Measurements from ENCODE around the gene APOL4. TPM values are rescaled to one million over a fixed set of nuclear protein-coding genes. Genes with fewer than 3 reads are reported as not detected.
A peak's percentile ranks its signal among the peaks of the same experiment; 100 is the strongest.
"Not testable (repeated sequence)": the region's sequence is repeated elsewhere in the genome, so short reads cannot be mapped to it uniquely, and the experiment has no call there.

Gene APOL4
- total RNA-seq, 1 donor from 2014 or later, result 2.0 TPM

DNA sequence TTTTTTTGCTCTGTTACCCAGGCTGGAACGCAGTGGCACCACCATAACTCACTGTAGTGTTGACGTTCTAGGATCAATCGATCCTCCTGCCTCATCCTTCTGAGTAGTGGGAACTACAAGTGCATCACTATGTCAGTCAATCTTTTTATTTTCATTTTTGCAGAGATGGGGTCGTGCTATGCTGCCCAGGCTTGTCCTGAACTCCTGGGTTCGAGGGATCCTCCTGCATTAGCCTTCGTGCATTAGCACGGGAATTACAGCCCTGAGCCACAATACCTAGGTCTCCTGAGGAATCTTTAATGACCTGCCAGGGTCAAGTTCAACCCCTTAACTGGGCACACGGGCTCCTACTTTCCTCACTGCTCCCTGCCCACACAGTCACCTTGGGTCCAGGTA is 45.5 kb downstream of the APOL4 start:
- no peak for DNase-seq (ENCODE audit: low read depth in 2 of 2)

DNA sequence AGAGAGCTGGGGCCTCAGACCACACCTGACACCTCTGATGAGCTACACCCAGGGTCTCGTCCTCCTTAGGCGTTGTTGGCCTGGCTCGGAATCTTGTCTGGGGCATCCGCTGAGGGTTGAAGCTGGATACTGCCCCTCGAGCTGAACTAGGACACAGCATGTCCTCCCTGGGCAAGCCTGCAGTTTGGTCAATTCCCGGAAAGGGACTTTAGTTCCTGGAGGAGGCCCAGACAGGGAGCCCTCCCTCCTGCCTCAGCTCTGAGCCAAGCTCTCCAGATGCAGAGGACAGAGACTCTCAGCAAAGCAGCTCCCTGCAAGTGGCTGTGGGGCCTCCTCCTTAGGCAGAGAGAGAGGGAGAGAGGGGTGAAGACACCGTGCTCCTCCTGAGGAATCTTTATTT is 45.9 kb downstream of the APOL4 start:
- peak; percentile 46 to 74 for DNase-seq (ENCODE audit: low read depth in 2 of 2)

DNA sequence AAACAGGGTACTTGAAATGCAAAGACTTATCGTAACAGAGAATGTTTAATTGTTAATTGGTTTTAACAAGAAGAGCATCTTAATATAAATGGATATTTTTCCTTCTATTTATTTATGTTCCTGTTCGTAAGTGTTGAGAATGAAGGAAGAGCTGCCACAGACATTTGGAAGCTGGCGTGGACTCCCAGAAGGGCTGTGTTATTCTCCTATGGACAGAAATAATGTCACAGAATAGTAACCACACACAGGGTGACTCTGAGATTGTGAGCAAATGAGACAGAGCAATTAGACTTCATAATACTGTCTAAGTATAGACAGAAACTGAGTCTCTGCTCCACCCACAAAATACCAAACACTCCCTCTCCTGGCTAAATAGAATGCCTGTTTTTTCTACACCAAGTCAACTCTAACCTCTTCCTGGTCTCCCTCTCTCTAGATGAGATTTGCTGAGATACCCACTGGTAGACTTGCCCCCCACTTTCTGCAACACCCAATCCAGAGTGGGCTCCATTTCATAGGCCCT is 47.1 kb downstream of the APOL4 start:
- DNase-seq (ENCODE audit: low read depth in 2 of 2), result no peak

DNA sequence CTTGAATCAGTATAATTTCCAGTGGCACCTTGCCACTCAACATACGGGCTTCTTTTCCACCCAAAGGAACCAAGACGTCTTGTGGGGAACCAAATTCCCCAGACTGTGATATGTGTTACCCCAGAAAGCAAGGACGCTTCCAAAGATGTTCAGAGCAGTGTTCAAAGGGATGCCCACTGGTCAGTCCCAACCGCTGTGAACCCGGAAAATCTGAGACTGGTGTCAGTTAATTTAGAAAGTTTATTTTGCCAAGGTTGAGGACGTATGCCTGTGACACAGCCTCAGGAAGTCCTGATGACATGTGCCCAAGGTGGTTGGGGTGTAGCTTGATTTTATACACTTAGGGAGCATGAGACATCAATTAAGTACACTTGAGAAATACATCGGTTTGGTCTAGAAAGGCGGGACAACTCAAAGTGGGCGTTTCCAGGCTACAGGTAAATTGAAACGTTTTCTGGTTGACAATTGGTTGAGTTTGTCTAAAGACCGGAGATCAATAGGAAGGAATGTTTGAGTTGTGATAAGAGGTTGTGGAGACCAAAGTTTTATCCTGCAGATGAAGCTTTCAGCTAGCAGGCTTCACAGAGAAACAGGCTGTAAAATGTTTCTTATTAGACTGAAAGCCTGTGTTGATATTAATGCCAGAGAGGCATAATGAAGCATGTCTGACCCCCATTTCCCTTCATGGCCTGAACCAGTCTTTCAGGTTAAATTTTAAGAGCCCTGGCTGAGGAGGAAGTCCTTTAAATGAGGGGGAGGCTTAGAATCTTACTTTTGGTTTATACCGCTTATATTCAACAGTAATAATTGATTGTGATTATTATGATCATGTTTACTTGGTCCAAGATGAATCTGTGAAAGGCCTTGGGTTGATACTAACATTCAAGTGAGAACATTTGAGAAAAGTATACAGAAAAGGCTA is 47.8 kb downstream of the APOL4 start:
- DNase-seq (ENCODE audit: low read depth in 2 of 2), result no peak

DNA sequence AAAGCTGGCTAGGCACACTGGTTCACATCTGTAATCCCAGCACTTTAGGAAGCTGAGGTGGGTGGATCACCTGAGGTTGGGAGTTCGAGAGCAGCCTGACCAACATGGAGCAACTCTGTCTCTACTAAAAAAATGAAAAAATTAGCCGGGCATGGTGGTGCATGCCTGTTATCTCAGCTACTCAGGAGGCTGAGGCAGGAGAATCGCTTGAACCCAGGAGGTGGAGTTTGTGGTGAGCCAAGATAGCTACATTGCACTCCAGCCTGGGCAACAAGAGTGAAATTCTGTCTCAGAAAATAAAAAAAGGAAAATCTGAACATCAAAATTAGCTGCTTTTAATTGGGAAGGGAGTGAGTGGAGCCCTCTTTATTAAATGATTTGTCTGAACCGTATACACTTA is 48.8 kb downstream of the APOL4 start:
- DNase-seq (ENCODE audit: low read depth in 2 of 2), result not testable (repeated sequence)

DNA sequence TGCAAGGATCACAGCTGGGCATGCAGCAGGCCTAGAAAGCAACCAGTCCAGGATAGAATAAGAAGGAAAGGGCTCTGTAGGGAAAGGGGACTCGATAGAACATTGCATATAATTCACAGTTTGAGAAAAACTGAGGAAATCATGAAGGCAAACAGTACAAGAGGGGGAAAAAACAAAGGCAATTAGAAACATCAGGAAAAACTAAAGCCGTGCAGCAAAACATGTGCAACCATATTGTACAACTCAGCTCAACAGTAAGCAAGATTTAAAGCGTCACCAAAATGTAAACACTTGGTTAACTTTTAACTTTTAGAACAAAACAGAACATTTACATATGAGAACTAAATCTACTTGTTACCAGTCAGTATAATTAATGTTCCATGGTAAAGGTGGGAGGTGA is 49.5 kb downstream of the APOL4 start:
- DNase-seq (ENCODE audit: low read depth in 2 of 2), result no peak

DNA sequence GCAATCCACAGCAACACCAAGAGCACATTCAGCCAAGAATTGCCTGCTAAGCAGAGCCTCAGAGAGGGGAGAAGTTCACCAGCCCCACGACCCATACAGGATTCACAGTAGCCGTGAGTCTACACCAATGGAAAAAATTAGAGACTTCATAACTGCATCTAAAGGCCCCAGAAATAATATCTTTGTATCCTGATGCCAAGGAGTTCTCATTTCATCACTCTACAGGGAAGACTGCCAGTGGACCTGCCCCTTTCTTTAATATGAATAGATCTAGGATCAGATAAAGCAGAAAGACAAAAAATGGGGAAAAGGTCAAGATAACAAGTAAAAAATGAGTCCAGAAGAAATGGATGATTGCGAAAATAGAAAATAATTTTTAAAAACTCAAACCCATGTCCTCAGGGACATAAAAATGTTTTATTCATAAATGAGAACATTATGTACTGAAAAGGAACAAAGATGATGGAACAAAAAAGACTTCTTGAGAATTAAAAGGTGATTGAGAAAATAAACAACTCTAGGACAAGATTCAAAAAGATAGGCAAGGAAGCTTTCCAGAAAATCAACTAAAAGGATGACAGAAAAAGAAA is 50.5 kb downstream of the APOL4 start:
- DNase-seq (ENCODE audit: low read depth in 2 of 2), result no peak

DNA sequence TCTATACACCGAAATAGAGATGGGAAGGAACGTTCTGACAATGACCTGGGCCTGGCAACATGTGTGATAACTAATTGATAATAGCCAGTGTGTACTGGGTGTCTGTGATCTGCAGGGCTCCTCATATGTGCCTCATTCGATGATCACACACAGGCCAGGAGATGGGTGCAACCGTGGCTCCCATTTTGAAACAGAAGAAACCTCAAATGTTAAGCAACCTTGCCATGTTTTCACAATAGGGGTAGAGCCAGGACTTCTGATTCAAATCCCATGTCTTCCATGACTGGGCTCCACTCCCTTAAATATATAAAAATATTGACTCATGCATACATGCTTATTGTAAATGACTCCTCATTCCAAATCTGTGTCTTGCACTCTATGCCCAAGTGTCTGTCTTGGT is 52.2 kb downstream of the APOL4 start:
- no peak for DNase-seq (ENCODE audit: low read depth in 2 of 2)

DNA sequence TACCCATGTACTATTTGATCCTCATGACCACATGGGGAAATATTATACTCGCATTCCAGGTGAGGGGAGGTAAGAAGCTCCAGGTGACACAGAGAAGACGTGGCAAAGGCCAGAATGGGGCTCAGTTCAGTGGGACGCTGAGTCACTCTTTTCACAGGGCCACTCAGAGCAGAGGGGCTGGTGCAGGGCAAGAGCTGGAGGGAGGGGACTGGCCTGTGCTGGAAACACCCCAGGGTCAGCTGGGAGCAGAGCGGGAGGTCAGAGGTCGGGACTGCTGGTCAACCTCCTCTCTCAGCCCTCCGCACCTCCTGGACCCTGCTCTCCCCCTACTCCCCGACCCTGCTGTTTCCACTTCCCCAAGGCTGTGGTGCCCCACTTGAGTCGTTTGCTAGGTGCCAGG is 53.2 kb downstream of the APOL4 start:
- no peak for DNase-seq (ENCODE audit: low read depth in 2 of 2)

DNA sequence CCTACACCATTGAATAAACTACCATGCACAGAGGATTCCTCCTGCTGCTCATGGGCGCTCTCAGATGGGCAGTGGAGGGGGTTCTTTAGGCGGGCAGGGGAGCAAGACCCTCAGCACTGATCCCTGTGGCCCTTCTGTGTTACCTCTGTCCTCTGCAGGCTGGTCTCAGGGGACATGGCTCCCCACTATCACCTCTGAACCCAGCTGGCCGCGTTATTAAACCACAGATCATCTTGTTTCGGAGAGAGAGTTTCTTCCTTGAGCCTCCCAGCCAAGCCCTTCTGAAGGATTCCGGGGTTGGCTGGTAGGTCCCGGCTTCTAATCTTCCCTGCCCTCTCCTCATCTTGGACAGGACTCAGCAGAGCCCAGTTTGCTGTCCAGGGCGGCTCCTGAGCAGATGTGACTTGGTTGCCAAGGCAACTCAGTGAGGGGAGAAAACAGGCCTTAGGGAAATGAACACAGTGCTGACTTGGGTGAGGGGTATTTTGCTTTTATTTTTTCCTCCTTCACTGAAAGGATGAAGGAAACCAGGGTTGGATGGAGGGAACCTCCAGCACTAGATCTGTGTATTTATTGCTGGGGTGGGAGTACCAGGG is 54.3 kb downstream of the APOL4 start:
- no peak for DNase-seq (ENCODE audit: low read depth in 2 of 2)

DNA sequence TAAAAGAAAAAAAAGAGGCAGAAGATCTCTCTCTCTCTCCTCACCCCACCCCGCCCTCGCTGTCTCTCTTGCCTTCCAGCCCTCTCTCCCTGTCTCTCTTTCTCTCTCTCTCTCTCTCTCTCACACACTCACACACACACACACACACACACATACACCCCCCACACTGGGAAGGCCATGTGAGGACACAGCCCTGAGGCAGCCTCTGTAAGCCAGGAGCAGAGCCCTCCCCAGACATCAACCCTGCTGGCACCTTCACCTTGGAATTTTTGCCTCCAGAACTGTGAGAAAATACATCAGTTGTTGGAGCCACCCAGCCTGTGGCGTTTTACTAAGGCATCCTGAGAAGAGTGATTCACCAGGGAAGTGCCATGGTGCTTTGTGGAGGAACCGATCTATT is 55.7 kb downstream of the APOL4 start:
- DNase-seq (ENCODE audit: low read depth in 2 of 2), result peak in 1 of 2 donors; percentile 40

DNA sequence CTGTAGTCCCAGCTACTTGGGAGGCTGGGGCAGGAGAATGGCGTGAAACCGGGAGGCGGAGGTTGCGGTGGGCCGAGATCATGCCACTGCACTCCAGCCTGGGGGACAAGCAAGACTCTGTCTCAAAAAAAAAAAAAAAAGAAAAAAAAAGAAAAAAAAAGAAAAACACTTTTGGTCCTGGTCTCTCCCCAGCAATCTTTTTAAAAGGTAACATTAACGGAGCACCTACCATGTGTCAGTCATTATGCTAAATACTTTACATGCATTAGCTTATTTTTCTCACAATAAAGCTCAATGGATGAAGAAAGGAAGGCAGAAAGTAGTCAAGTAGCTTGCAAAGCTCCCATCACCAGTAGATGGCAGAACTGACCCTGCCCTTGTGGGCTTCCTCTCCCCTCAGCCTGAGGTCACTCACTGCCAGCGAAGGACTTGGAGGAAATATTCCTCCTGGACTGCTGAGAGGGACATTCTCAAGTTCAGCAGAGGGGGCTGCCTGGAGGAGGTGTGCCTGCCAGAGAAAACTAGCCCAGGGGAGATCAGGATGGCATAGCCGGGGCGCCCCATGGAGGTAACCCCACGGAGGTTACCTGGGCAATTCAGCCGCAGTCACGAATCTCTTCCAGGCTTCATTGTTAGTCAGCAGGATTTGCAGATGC is 56.6 kb downstream of the APOL4 start:
- peak; percentile 62 to 84 for DNase-seq (ENCODE audit: low read depth in 2 of 2)

DNA sequence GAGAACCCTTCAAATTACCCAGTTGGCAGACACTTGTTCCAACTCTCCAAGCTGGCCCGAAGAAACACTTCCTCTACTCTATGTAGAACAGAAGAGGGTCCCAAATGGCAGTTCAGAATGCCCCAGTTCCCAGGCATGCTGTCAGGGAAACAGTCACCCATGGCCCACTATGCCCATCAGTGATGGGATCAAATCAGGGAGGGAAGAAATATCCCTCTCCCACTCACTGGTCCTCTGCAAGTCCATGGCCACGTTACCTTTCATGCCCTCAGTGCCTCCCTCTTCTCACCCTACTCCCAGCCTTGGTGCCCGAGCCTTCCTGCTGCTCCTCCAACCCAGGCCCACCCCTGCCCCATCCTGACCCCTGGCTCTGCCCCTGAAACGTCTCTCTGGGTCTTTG is 57.7 kb downstream of the APOL4 start:
- DNase-seq (ENCODE audit: low read depth in 2 of 2), result no peak

DNA sequence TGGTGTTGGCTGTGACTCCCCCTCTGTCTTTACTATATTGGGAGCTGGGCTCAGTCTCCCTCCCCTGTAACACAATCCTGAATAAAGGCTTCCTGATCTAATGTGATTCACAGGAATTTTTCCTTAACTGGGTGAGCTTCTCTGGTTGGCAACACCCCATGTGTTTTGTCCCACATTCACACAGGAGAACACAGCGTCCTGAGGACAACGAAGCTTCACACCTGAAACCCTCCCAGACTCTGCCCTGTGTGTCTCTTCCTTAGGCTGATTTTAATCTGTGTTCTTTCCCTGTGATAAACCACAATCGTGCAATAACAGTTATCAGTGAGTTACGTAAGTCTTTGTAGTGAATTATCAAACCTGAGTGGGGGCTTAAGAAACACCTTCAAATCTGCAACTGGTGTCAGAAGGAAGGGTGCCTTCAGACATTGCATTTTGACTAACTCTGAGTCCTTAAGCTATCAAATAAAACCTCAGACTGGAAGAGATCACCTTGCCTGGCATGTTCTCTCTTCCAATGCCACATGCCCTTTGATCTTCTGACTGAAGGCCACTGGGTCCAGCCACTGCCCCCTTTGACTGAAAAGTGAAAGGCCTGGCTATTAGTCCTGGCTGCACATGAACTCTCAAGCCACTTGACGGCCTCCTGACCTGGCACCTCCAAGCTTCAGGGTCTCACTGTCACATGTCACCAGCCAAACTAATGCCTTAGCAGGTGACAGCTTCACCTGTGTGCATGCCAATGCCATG is 58.4 kb downstream of the APOL4 start:
- no peak for DNase-seq (ENCODE audit: low read depth in 2 of 2)

DNA sequence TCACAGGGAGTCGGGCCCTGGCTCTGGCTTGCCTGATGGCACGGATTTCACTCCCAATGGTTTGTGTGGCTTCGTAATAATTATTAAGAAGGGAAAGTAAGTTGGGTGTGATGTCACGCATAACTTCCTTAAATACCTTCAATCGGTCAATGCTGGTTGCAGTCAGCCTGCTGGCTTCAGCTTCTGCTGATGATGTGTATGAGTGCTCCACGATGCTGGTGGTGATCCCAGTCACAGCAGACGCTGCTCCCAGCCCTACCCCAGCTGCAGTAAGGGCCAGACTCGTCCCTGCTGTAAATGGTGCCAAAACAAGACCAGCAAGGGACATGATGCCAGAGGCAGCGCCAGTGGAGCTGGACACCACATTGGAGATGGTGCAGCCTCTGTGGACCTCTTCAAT is 60.1 kb downstream of the APOL4 start:
- DNase-seq (ENCODE audit: low read depth in 2 of 2), result no peak

Other genes with a start within 250 kb of the APOL4 start
- gene RBFOX2, start 173.0 kb downstream of the APOL4 start, total RNA-seq, result 83.1 and 89.4 TPM in 2 replicates
- 95.7 and 176 TPM in 2 replicates for gene APOL3, start 41.1 kb downstream of the APOL4 start, total RNA-seq
- 39.4 and 42.5 TPM in 2 replicates for gene APOL2, start 37.7 kb upstream of the APOL4 start, total RNA-seq
- 5.8 and 12.2 TPM in 2 replicates for gene APOL1, start 51.3 kb upstream of the APOL4 start, total RNA-seq
- 409 and 410 TPM in 2 replicates for gene MYH9, start 186.2 kb upstream of the APOL4 start, total RNA-seq

All from lung microvascular endothelial cell (primary cell).